ENCODE measurements around the gene NRDE2. TPM values are rescaled to one million over a fixed set of nuclear protein-coding genes. Genes with fewer than 3 reads are reported as not detected.

The NRDE2 gene
- 6.8 TPM for polyA plus RNA-seq (2013, experiment 1 of 2)
- polyA plus RNA-seq (2013, experiment 2 of 2), result 6.9 TPM

GRCh38 chr14:90331497-90332270 is at the start of gene NRDE2:
Gene NRDE2 (minus strand): TSS chr14:90331941. CDS start chr14:90331904, 37 bp downstream.
- H3K4ac ChIP-seq (ENCODE audit: low read depth, low read length), result peak within 1 kb of the TSS; percentile 40
- no CpG with 5 or more reads among the region's 46 CpGs for WGBS (ENCODE audit: extremely low coverage, insufficient coverage, low lambda C conversion rate)

GRCh38 chr14:90381011-90381786 is 49.5 kb upstream of the NRDE2 start:
- H3K4me3 ChIP-seq (ENCODE audit: low read length), result no peak overlapping the region
- no peak overlapping the region for H2BK5ac ChIP-seq (ENCODE audit: low read length)
- H3K56ac ChIP-seq (ENCODE audit: low read length), result no peak overlapping the region
- H3K9ac ChIP-seq (ENCODE audit: low read length), result no peak overlapping the region
- no peak overlapping the region for H3K4ac ChIP-seq (ENCODE audit: low read depth, low read length)
- H2AK5ac ChIP-seq (ENCODE audit: low read length), result no peak overlapping the region
- no peak overlapping the region for H3K23ac ChIP-seq (ENCODE audit: low read length)
- H4K8ac ChIP-seq (ENCODE audit: low read depth, low read length), result no peak overlapping the region
- no peak for DNase-seq
- H3K18ac ChIP-seq (ENCODE audit: low read length), result no peak overlapping the region
- WGBS (ENCODE audit: extremely low coverage, insufficient coverage, low lambda C conversion rate), result no CpG with 5 or more reads among the region's 8 CpGs
- no peaks in the 10 kb centered on the region for H3K79me1 ChIP-seq (ENCODE audit: low read length)
- H3K27ac ChIP-seq (ENCODE audit: low read depth, low read length), result no peak overlapping the region
- H3K4me1 ChIP-seq (ENCODE audit: control insufficient read depth, low read depth, low read length), result peaks cover 4% of the 10 kb centered on the region
- no peak overlapping the region for H4K5ac ChIP-seq (ENCODE audit: low read length)
- H3K36me3 ChIP-seq (ENCODE audit: control insufficient read depth, insufficient read depth, low read length), result no peaks in the 10 kb centered on the region
- H3K4me2 ChIP-seq (ENCODE audit: low read length), result no peak overlapping the region
- no peak overlapping the region for H2BK120ac ChIP-seq (ENCODE audit: low read depth, low read length)
- no peaks in the 10 kb centered on the region for H3K27me3 ChIP-seq (ENCODE audit: insufficient read depth, low read length, poor library complexity)
- H2BK15ac ChIP-seq (replicated peaks; ENCODE audit: low read depth), result no peak overlapping the region
- no peaks in the 10 kb centered on the region for H3K79me2 ChIP-seq (ENCODE audit: control insufficient read depth, insufficient read depth, low read length)

More at GRCh38 chr14:90331497-90332270, at the start of gene NRDE2:
- Histone ChIP-seq H2BK5ac (ENCODE audit: low read length) (no peak within 1 kb of the TSS), H3K18ac (ENCODE audit: low read length) (no peak within 1 kb of the TSS), H4K5ac (ENCODE audit: low read length) (peak within 1 kb of the TSS; percentile 81), H2AK5ac (ENCODE audit: low read length) (no peak within 1 kb of the TSS), H3K23ac (ENCODE audit: low read length) (no peak within 1 kb of the TSS), H3K27ac (ENCODE audit: low read depth, low read length) (no peak within 1 kb of the TSS), H3K9ac (ENCODE audit: low read length) (peak within 1 kb of the TSS; percentile 78), H4K8ac (ENCODE audit: low read depth, low read length) (peak within 1 kb of the TSS; percentile 98), H3K4me1 (ENCODE audit: control insufficient read depth, low read depth, low read length) (no peaks in the 10 kb centered on the region), H3K4me3 (ENCODE audit: low read length) (peak within 1 kb of the TSS; percentile 68), H3K27me3 (ENCODE audit: insufficient read depth, low read length, poor library complexity) (no peaks in the 10 kb centered on the region), H3K36me3 (ENCODE audit: control insufficient read depth, insufficient read depth, low read length) (no peaks in the 10 kb centered on the region), H2BK15ac (replicated peaks; ENCODE audit: low read depth) (no peak within 1 kb of the TSS), H2BK120ac (ENCODE audit: low read depth, low read length) (peak within 1 kb of the TSS; percentile 50), H3K79me2 (ENCODE audit: control insufficient read depth, insufficient read depth, low read length) (peaks cover 3% of the 10 kb centered on the region), H3K56ac (ENCODE audit: low read length) (peak within 1 kb of the TSS; percentile 83), H3K79me1 (ENCODE audit: low read length) (peaks cover 5% of the 10 kb centered on the region), H3K4me2 (ENCODE audit: low read length) (peak within 1 kb of the TSS; percentile 69)
- peak; percentile 99 for DNase-seq

DNA sequence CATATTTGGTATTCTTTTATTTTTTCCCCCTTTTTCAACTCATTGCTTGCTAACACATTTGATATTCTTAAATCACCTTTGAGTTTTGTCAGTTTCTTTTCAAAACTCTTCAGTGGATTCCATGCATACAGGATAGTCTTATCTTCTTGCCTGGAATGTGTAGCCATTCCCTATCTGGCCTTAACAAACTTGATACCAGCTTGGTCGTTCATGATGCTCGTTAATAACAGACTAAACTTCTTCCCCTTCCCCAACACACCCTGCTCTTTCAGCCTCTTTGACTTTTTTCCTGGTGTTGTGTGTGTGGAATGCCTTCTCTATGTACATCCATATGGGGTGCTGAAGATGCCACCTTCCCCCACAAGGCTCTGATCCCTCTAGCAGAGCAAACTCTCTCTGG is 47.4 kb upstream of the NRDE2 start:
- no peak overlapping the region for H3K27ac ChIP-seq (ENCODE audit: low read depth, low read length)
- DNase-seq, result peak; percentile 33
- H3K56ac ChIP-seq (ENCODE audit: low read length), result no peak overlapping the region
- H3K4ac ChIP-seq (ENCODE audit: low read depth, low read length), result no peak overlapping the region
- WGBS (ENCODE audit: extremely low coverage, insufficient coverage, low lambda C conversion rate), result no CpG with 5 or more reads among the region's 2 CpGs
- H4K5ac ChIP-seq (ENCODE audit: low read length), result no peak overlapping the region
- no peak overlapping the region for H4K8ac ChIP-seq (ENCODE audit: low read depth, low read length)
- no peak overlapping the region for H2BK15ac ChIP-seq (replicated peaks; ENCODE audit: low read depth)
- H3K9ac ChIP-seq (ENCODE audit: low read length), result no peak overlapping the region
- H3K36me3 ChIP-seq (ENCODE audit: control insufficient read depth, insufficient read depth, low read length), result no peaks in the 10 kb centered on the region
- H2BK120ac ChIP-seq (ENCODE audit: low read depth, low read length), result no peak overlapping the region
- H3K79me1 ChIP-seq (ENCODE audit: low read length), result no peaks in the 10 kb centered on the region
- H3K27me3 ChIP-seq (ENCODE audit: insufficient read depth, low read length, poor library complexity), result no peaks in the 10 kb centered on the region
- H3K4me3 ChIP-seq (ENCODE audit: low read length), result no peak overlapping the region
- no peak overlapping the region for H3K4me2 ChIP-seq (ENCODE audit: low read length)
- H3K79me2 ChIP-seq (ENCODE audit: control insufficient read depth, insufficient read depth, low read length), result no peaks in the 10 kb centered on the region
- no peak overlapping the region for H3K18ac ChIP-seq (ENCODE audit: low read length)
- H2AK5ac ChIP-seq (ENCODE audit: low read length), result no peak overlapping the region
- H3K4me1 ChIP-seq (ENCODE audit: control insufficient read depth, low read depth, low read length), result peaks cover 4% of the 10 kb centered on the region
- H2BK5ac ChIP-seq (ENCODE audit: low read length), result no peak overlapping the region
- no peak overlapping the region for H3K23ac ChIP-seq (ENCODE audit: low read length)

DNA sequence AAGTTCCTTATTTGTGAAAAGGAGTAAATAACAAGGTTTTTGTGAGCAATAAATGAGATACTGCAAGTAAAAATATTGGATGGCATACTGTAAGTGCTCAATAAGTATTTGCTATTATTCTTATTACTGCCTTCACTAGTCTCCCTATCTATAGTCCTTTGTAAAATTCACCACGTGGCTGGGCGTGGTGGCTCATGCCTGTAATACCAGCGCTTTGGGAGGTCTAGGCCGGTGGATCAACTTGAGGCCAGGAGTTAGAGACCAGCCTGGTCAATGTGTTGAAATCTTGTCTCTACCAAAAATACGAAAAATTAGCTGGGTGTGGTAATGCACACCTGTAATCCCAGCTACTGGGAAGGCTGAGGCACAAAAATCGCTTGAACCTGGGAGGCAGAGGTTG is 46.5 kb upstream of the NRDE2 start:
- no peaks in the 10 kb centered on the region for H3K79me2 ChIP-seq (ENCODE audit: control insufficient read depth, insufficient read depth, low read length)
- DNase-seq, result no peak

GRCh38 chr14:90375934-90376333 is 44.2 kb upstream of the NRDE2 start:
- H4K8ac ChIP-seq (ENCODE audit: low read depth, low read length), result no peak overlapping the region
- H3K79me1 ChIP-seq (ENCODE audit: low read length), result no peaks in the 10 kb centered on the region
- no peaks in the 10 kb centered on the region for H3K4me1 ChIP-seq (ENCODE audit: control insufficient read depth, low read depth, low read length)
- no peak overlapping the region for H3K27ac ChIP-seq (ENCODE audit: low read depth, low read length)
- no CpG with 5 or more reads among the region's 4 CpGs for WGBS (ENCODE audit: extremely low coverage, insufficient coverage, low lambda C conversion rate)
- no peak overlapping the region for H2BK5ac ChIP-seq (ENCODE audit: low read length)
- H2BK15ac ChIP-seq (replicated peaks; ENCODE audit: low read depth), result no peak overlapping the region
- H3K27me3 ChIP-seq (ENCODE audit: insufficient read depth, low read length, poor library complexity), result no peaks in the 10 kb centered on the region
- H3K4me2 ChIP-seq (ENCODE audit: low read length), result no peak overlapping the region
- no peaks in the 10 kb centered on the region for H3K79me2 ChIP-seq (ENCODE audit: control insufficient read depth, insufficient read depth, low read length)
- no peak overlapping the region for H3K4me3 ChIP-seq (ENCODE audit: low read length)
- no peak for DNase-seq
- H3K4ac ChIP-seq (ENCODE audit: low read depth, low read length), result no peak overlapping the region
- H2AK5ac ChIP-seq (ENCODE audit: low read length), result no peak overlapping the region
- no peak overlapping the region for H2BK120ac ChIP-seq (ENCODE audit: low read depth, low read length)
- H4K5ac ChIP-seq (ENCODE audit: low read length), result no peak overlapping the region
- H3K56ac ChIP-seq (ENCODE audit: low read length), result no peak overlapping the region
- H3K23ac ChIP-seq (ENCODE audit: low read length), result no peak overlapping the region
- no peak overlapping the region for H3K18ac ChIP-seq (ENCODE audit: low read length)
- no peak overlapping the region for H3K9ac ChIP-seq (ENCODE audit: low read length)
- H3K36me3 ChIP-seq (ENCODE audit: control insufficient read depth, insufficient read depth, low read length), result no peaks in the 10 kb centered on the region

More for the DNA sequence above, 46.5 kb upstream of the NRDE2 start:
- Histone ChIP-seq H3K4me3 (ENCODE audit: low read length) (no peak overlapping the region), H3K18ac (ENCODE audit: low read length) (no peak overlapping the region), H3K4ac (ENCODE audit: low read depth, low read length) (no peak overlapping the region), H3K9ac (ENCODE audit: low read length) (no peak overlapping the region), H3K36me3 (ENCODE audit: control insufficient read depth, insufficient read depth, low read length) (no peaks in the 10 kb centered on the region), H3K79me1 (ENCODE audit: low read length) (no peaks in the 10 kb centered on the region), H2BK120ac (ENCODE audit: low read depth, low read length) (no peak overlapping the region), H3K23ac (ENCODE audit: low read length) (no peak overlapping the region), H4K8ac (ENCODE audit: low read depth, low read length) (no peak overlapping the region), H4K5ac (ENCODE audit: low read length) (no peak overlapping the region), H2BK5ac (ENCODE audit: low read length) (no peak overlapping the region), H3K4me1 (ENCODE audit: control insufficient read depth, low read depth, low read length) (peaks cover 4% of the 10 kb centered on the region), H3K27me3 (ENCODE audit: insufficient read depth, low read length, poor library complexity) (no peaks in the 10 kb centered on the region), H3K4me2 (ENCODE audit: low read length) (no peak overlapping the region), H2BK15ac (replicated peaks; ENCODE audit: low read depth) (no peak overlapping the region), H2AK5ac (ENCODE audit: low read length) (no peak overlapping the region), H3K27ac (ENCODE audit: low read depth, low read length) (no peak overlapping the region), H3K56ac (ENCODE audit: low read length) (no peak overlapping the region)
- no CpG with 5 or more reads among the region's 6 CpGs for WGBS (ENCODE audit: extremely low coverage, insufficient coverage, low lambda C conversion rate)

Data from mesendoderm (in vitro differentiated cells).